ENCODE data around the gene LRRIQ4. TPM values are rescaled to one million over a fixed set of nuclear protein-coding genes. Genes with fewer than 3 reads are reported as not detected.

The LRRIQ4 gene
- under 1 TPM in 1 of 5 experiments, not detected in 4; 0.12 TPM for total RNA-seq
- not detected for polyA plus RNA-seq
- total RNA-seq: not detected

DNA sequence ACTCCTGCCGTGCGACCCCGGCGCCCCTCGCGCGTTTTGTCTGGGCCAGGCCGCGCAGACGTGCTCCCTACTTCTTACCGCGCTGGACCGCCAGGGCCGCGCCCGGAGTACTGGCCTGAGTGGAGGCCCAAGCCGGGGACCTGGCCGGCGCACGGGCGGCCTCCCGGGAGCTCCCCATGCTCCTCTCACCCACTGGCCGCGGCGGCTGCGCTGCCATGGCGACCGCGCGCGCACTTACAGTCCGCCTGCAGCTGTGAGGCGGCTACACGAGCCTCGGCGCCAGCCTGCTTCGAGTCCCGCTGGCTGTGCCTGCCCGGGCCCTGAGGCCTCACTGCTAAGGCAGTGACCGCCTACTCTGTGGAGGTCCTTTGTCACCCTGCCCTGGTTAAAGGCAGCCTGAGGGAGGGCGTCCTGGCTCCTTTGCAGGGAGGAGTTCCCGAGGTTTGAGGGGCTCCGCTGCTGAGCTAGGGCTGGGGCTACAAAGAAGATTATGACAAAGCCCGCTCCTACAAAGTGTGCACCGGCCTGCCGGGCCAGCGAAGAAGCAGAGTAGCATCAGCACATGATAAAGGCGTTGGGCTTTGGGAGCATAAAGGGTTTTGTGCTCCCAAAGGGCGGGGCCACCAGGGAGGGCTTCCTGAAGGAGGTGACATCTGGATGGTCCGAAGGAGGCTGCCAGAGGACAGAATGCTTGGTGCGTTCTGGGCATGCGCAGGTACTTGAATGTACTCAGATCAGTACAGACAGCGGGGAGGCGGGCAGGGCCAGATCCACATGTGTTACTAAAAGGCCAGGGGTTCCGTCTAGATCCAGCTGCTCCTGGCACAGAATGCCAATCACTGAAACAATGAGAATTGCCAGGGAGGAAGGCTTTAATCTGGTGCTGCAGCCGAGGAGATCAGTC is at the start of gene LRRIQ4, which contains the start of gene LRRC34:
Gene LRRIQ4 (plus strand): TSS at position 539 of the 904 bp plus-strand sequence. CDS start 9,052 bp downstream, outside the sequence.
Gene LRRC34 (minus strand): TSS at position 573 of the 904 bp plus-strand sequence. CDS start 356 bp downstream, at position 217.
- Mint-ChIP-seq H3K27ac (peak within 1 kb of the TSS; percentile 3 to 92 (median 71)), H3K36me3 (peaks cover 0 to 10% (median 4%) of the 10 kb centered on the region in 5 donors), H3K27me3 (peaks cover 0 to 18% (median 2%) of the 10 kb centered on the region in 5 donors), H3K4me1 (peaks cover 21 to 40% (median 25%) of the 10 kb centered on the region in 7 donors), H3K9me3 (peaks cover 0 to 22% (median 9%) of the 10 kb centered on the region in 11 donors), H3K4me3 (peak within 1 kb of the TSS; percentile 79 to 91 (median 86))
- Histone ChIP-seq H3K4me3 (ENCODE audit: low read length) (peak within 1 kb of the TSS; percentile 85), H3K4me1 (ENCODE audit: control insufficient read depth in 2 of 2, insufficient read depth in 2 of 2, low read length in 2 of 2) (peaks cover 4 to 6% of the 10 kb centered on the region in 2 donors), H3K27me3 (ENCODE audit: control insufficient read depth in 2 of 2, insufficient read depth in 2 of 2, low read length in 2 of 2) (no peaks in the 10 kb centered on the region), H3K27ac (ENCODE audit: low read depth, low read length) (peak within 1 kb of the TSS; percentile 59), H3K36me3 (ENCODE audit: control insufficient read depth in 2 of 3, insufficient read depth in 3 of 3, low read length in 3 of 3) (peaks cover 0 to 6% (median 0%) of the 10 kb centered on the region in 3 experiments), H3K9me3 (ENCODE audit: control insufficient read depth in 2 of 3, low read length in 3 of 3) (no peaks in the 10 kb centered on the region)
- ATAC-seq (peak; percentile 72), DNase-seq (peak; percentile 43 to 72 (median 52))
- intact Hi-C loops (cut with micrococcal nuclease): loop anchor here (1.0 to 5.0 kb wide), 16 partner anchors 14 to 1096 kb away; partner anchors contain the start of genes GPR160 (in 2 of the 2), MYNN (in 2 of the 2), PHC3 (in 2 of the 2) and RPL22L1 (in 2 of the 2)
- ChIA-PET CTCF (interaction anchor here (0.5 to 0.7 kb wide), 2 partner anchors 39 to 58 kb away, joined by 3 read pairs; no protein-coding TSS in a partner anchor), POLR2A (interaction anchor here (1.3 to 1.6 kb wide), 3 partner anchors 40 to 155 kb away, joined by 3 to 11 read pairs (median 5); partner anchors contain the start of gene MYNN)

DNA sequence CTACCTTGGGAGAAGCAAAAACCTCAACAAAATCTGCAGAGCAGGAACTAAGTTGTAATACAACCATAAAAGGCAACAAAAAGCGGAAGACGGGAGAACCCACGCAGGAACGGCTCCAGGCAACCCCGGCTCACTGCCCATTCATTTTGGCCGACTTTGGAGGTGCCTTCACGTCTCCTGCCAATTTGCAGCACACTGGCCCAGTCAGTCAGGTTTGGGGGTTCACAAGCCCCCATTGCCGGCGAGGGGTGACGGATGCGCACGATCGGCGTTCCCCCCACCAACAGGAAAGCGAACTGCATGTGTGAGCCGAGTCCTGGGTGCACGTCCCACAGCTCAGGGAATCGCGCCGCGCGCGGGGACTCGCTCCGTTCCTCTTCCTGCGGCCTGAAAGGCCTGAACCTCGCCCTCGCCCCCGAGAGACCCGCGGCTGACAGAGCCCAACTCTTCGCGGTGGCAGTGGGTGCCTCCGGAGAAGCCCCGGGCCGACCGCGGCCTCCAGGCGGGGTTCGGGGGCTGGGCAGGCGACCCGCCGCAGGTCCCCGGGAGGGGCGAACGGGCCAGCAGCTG is 48.3 kb upstream of the LRRIQ4 start:
- Histone ChIP-seq H3K4me3 (ENCODE audit: low read length) (peak overlapping the region; percentile 88), H3K4me1 (ENCODE audit: control insufficient read depth in 2 of 2, insufficient read depth in 2 of 2, low read length in 2 of 2) (peaks cover 13 to 21% of the 10 kb centered on the region in 2 donors), H3K9me3 (ENCODE audit: control insufficient read depth in 2 of 3, low read length in 3 of 3) (no peaks in the 10 kb centered on the region), H3K36me3 (ENCODE audit: control insufficient read depth in 2 of 3, insufficient read depth in 3 of 3, low read length in 3 of 3) (peaks cover 0 to 7% (median 0%) of the 10 kb centered on the region in 3 experiments), H3K27me3 (ENCODE audit: control insufficient read depth in 2 of 2, insufficient read depth in 2 of 2, low read length in 2 of 2) (no peaks in the 10 kb centered on the region), H3K27ac (ENCODE audit: low read depth, low read length) (peak overlapping the region; percentile 98)
- CTCF ChIA-PET: interaction anchor here (0.5 to 3.3 kb wide), 3 partner anchors 9 to 1387 kb away, joined by 3 to 15 read pairs (median 3); partner anchors contain the start of gene MYNN
- POLR2A ChIA-PET: interaction anchor here (0.7 to 4.2 kb wide), 15 partner anchors 9 to 1047 kb away, joined by 3 to 89 read pairs (median 4); partner anchors contain the start of genes LRRC34, LRRIQ4, MYNN and PHC3
- DNase-seq (peak in 8 of 9 donors; percentile 58 to 79 (median 73)), ATAC-seq (peak; percentile 46)
- Mint-ChIP-seq H3K4me1 (peaks cover 7 to 39% (median 33%) of the 10 kb centered on the region in 7 donors), H3K27me3 (no peaks in the 10 kb centered on the region), H3K27ac (peak overlapping the region; percentile 96 to 100 (median 99)), H3K9me3 (peaks cover 0 to 5% (median 3%) of the 10 kb centered on the region in 11 donors), H3K36me3 (peaks cover 0 to 5% (median 0%) of the 10 kb centered on the region in 5 donors), H3K4me3 (peak overlapping the region; percentile 89 to 99 (median 98))
- intact Hi-C loops (cut with micrococcal nuclease): loop anchor here (1.0 to 5.0 kb wide), 13 partner anchors 49 to 1694 kb away; partner anchors contain the start of genes EIF5A2 (in 1 of the 2), PHC3 (in 1 of the 2), SEC62 (in 1 of the 2) and SKIL (in 1 of the 2)

DNA sequence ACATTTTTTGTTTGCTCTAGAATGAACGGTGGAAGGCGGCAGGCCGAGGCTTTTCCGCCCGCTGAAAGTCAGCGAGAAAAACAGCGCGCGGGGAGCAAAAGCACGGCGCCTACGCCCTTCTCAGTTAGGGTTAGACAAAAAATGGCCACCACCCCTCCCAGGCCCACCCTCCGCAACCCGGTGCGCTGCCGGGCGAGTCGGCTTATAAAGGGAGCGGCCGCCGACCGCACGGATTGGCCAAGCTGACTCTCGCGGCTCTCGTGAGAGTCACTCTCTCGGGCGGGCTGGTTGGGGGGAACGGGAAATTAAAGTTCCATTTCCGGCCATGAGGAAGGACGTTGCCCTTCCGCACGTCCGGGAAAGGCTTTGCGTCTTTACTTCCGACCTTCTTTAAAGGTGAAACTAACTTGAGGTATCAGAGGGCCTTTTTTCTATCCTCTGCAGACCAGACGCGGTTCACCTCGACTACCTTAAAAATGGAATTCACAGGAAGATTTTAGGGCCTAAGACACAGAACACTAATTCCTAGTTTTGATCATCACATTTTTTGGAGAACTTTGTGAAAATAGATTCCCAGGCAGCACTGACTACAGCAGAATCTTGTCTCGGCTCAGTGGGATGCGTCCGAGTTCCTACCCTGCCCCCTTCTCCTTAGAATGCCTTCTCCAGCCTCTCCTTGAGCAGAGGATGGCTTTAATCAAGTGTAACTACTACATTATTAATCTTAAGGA is 47.6 kb upstream of the LRRIQ4 start, which contains the start of gene TERC:
Gene TERC (minus strand): TSS at position 179 of the 731 bp plus-strand sequence.
- H3K9me3 Mint-ChIP-seq: peaks cover 0 to 5% (median 3%) of the 10 kb centered on the region in 11 donors
- H3K27ac ChIP-seq (ENCODE audit: low read depth, low read length): peak within 1 kb of the TSS; percentile 98
- H3K27me3 Mint-ChIP-seq: no peaks in the 10 kb centered on the region
- H3K36me3 ChIP-seq (ENCODE audit: control insufficient read depth in 2 of 3, insufficient read depth in 3 of 3, low read length in 3 of 3): peaks cover 0 to 10% (median 0%) of the 10 kb centered on the region in 3 experiments
- H3K27me3 ChIP-seq (ENCODE audit: control insufficient read depth in 2 of 2, insufficient read depth in 2 of 2, low read length in 2 of 2): no peaks in the 10 kb centered on the region
- H3K4me1 ChIP-seq (ENCODE audit: control insufficient read depth in 2 of 2, insufficient read depth in 2 of 2, low read length in 2 of 2): peaks cover 10 to 14% of the 10 kb centered on the region in 2 donors
- intact Hi-C loops (cut with micrococcal nuclease): loop anchor here (1.0 to 5.0 kb wide), 20 partner anchors 8 to 1694 kb away; partner anchors contain the start of genes MYNN (in 2 of the 2), PHC3 (in 2 of the 2), PRKCI (in 2 of the 2) and SKIL (in 2 of the 2)
- peaks cover 0 to 5% (median 0%) of the 10 kb centered on the region in 5 donors for H3K36me3 Mint-ChIP-seq
- ChIA-PET CTCF (interaction anchor here (0.5 to 3.3 kb wide), 3 partner anchors 8 to 1386 kb away, joined by 3 to 15 read pairs (median 3); partner anchors contain the start of gene MYNN), POLR2A (interaction anchor here (0.8 to 4.2 kb wide), 12 partner anchors 8 to 1046 kb away, joined by 3 to 89 read pairs (median 4); partner anchors contain the start of genes MYNN, PRKCI, SEC62 and SKIL)
- peak; percentile 72 to 96 (median 94) for DNase-seq
- peak; percentile 91 for ATAC-seq
- no peaks in the 10 kb centered on the region for H3K9me3 ChIP-seq (ENCODE audit: control insufficient read depth in 2 of 3, low read length in 3 of 3)
- peaks cover 6 to 40% (median 35%) of the 10 kb centered on the region in 7 donors for H3K4me1 Mint-ChIP-seq
- peak within 1 kb of the TSS; percentile 89 to 99 (median 98) for H3K4me3 Mint-ChIP-seq
- H3K27ac Mint-ChIP-seq: peak within 1 kb of the TSS; percentile 96 to 100 (median 99)
- peak within 1 kb of the TSS; percentile 88 for H3K4me3 ChIP-seq (ENCODE audit: low read length)

DNA sequence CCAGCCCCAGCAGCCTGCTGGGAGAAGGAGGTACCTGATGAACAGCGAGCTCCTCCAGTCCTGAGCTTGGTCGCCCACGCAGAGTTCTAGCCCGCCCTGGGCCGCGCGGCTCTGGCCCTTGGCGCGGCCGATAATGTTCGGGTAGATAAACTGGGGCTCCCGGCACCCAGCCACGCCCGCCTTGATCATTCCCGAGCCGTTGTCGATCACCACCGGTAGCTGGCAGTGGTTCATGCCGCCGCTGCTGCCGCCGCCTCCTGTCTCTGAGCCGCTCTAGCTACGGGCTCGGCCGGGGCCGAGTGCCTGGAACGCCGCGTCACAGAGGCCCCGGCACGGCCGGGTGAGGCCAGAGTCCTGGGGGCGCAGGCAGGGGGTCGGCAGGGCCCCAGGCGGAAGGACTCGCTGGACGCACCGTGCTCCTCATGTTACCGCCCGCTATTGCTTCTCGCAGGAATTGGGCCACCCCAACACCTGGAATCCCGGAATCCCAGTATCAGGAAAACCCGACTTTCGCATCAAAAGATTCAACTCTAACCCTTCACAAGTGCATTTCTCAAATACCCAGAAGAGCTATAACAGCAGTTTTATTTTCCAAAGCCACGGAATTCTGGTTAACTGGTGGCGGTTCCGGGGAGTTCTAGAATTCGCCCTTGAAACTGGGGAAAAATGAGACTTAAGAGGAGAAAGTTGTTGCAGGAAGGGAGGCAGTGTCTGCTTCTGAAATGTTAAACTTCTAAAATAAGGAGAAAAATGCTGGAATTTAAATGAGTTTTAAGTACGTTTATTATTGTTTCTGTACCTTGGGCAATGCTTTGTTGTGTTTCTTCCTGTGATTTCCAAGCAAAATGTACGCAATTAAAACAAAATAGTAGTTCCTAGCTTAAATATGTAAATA is 43.1 kb upstream of the LRRIQ4 start, which contains the start of gene ACTRT3:
Gene ACTRT3 (minus strand): TSS at position 275 of the 895 bp plus-strand sequence. CDS start 41 bp downstream, at position 234.
- CTCF ChIA-PET: no interaction called here

More for the DNA sequence above, 43.1 kb upstream of the LRRIQ4 start, which contains the start of gene ACTRT3:
- Histone ChIP-seq H3K4me3 (ENCODE audit: low read length) (peak within 1 kb of the TSS; percentile 59), H3K27me3 (ENCODE audit: control insufficient read depth in 2 of 2, insufficient read depth in 2 of 2, low read length in 2 of 2) (no peaks in the 10 kb centered on the region), H3K9me3 (ENCODE audit: control insufficient read depth in 2 of 3, low read length in 3 of 3) (no peaks in the 10 kb centered on the region), H3K36me3 (ENCODE audit: control insufficient read depth in 2 of 3, insufficient read depth in 3 of 3, low read length in 3 of 3) (peaks cover 0 to 16% (median 0%) of the 10 kb centered on the region in 3 experiments), H3K4me1 (ENCODE audit: control insufficient read depth in 2 of 2, insufficient read depth in 2 of 2, low read length in 2 of 2) (peaks cover 7 to 13% of the 10 kb centered on the region in 2 donors), H3K27ac (ENCODE audit: low read depth, low read length) (peak within 1 kb of the TSS; percentile 69)
- H3K36me3 Mint-ChIP-seq: peaks cover 0 to 3% (median 0%) of the 10 kb centered on the region in 5 donors
- H3K9me3 Mint-ChIP-seq: peaks cover 0 to 18% (median 4%) of the 10 kb centered on the region in 11 donors
- H3K27me3 Mint-ChIP-seq: peaks cover 0 to 5% (median 0%) of the 10 kb centered on the region in 5 donors
- ATAC-seq: no peak
- H3K4me3 Mint-ChIP-seq: peak within 1 kb of the TSS; percentile 87 to 96 (median 91)
- intact Hi-C loops (cut with micrococcal nuclease): loop anchor here in 1 of 2 donors (5.0 to 10.0 kb wide), 2 partner anchors 107 to 1485 kb away; partner anchors contain the start of gene MECOM
- peak in 8 of 9 donors; percentile 34 to 64 (median 42) for DNase-seq
- peak within 1 kb of the TSS; percentile 65 to 96 (median 84) for H3K27ac Mint-ChIP-seq
- POLR2A ChIA-PET: interaction anchor here (0.9 to 2.2 kb wide), 4 partner anchors 11 to 200 kb away, joined by 3 to 7 read pairs (median 4); no protein-coding TSS in a partner anchor
- peaks cover 0 to 46% (median 34%) of the 10 kb centered on the region in 7 donors for H3K4me1 Mint-ChIP-seq

All from naive thymus-derived CD4-positive, alpha-beta T cell (primary cell).